Right lobe of liver (tissue), 6 donors: ENCODE results near the gene IL3. TPM values are rescaled to one million over a fixed set of nuclear protein-coding genes. Genes with fewer than 3 reads are reported as not detected.

ENCODE experiments used
- ATAC-seq, 4 donors: fragments of 200-7000 bp; cut with Tn5 transposase; one replicate each; pipeline ENCODE4 v1.9.1; 2020; ENCODE audit warnings: mild to moderate bottlenecking in 4 of 4, moderate library complexity in 4 of 4
- DNase-seq, 3 donors: peaks; one replicate each; pipeline ENCODE4 v3.0.0-alpha.2; 2020
- H3K27ac ChIP-seq, 3 donors: fragments of 200-600 bp; one replicate each; pipeline ENCODE4 v1.8.0; 2022
- H3K27me3 ChIP-seq, 2 donors: fragments of 200-600 bp; one replicate each; pipeline ENCODE4 v1.8.0; 2022
- H3K36me3 ChIP-seq, 4 donors: fragments of 200-600 bp; sonication (generic) in 1 of 4; one replicate each; pipeline versions ENCODE4 v1.5.1 to v1.8.0; 2017 to 2022; ENCODE audit warnings: control low read depth in 1 of 4
- H3K4me1 ChIP-seq, 4 donors: fragments of 200-600 bp; sonication (generic) in 1 of 4; one replicate each; pipeline versions ENCODE4 v1.5.1 to v1.8.0; 2017 to 2022; ENCODE audit warnings: control low read depth in 1 of 4
- H3K4me3 ChIP-seq, 3 donors: fragments of 200-600 bp; one replicate each; pipeline ENCODE4 v1.8.0; 2022
- H3K9me3 ChIP-seq, 4 donors: fragments of 200-600 bp; sonication (generic) in 1 of 4; one replicate each; pipeline versions ENCODE4 v1.5.1 to v1.8.0; 2017 to 2022; ENCODE audit warnings: control low read depth in 1 of 4
- POLR2A ChIP-seq: fragments of 450-650 bp; IDR thresholded peaks from one replicate; pipeline ENCODE4 v1.6.1; 2017; ENCODE audit warnings: antibody characterized with exemption, mild to moderate bottlenecking
- WGBS: methylation state at CpG from one replicate; pipeline ENCODE4 v1.1.6; 2018; ENCODE audit warnings: low coverage, low lambda C conversion rate; ENCODE audit not compliant: insufficient coverage; ENCODE audit errors: missing lambda C conversion rate; 5-methylcytosine and 5-hydroxymethylcytosine counted together
- intact Hi-C, 2 donors: fragments of 100-400 bp; cut with DNase I; formaldehyde crosslinking; loops; one replicate each; pipeline versions ENCODE4 v1.11.2 to v1.14.1; 2022
- total RNA-seq, 6 experiments: library from RNA; depleted of rRNA in 2 of 6; stranded (reverse); fragments of >200 nt in 2 of 6; fragmentation: NEBNext Ultra II Directional in 3 of 6; extraction: Animal tissue kit (Norgen Biotek cat#: 25700) in 3 of 6; gene quantifications; one replicate each; pipeline versions ENCODE4 v1.1.0 to v1.2.4, GENCODE V29; 2016 to 2023
- TF ChIP-seq, protein P1 (sequence below), 4 donors: fragments of 200-600 bp in 3 of 4; fragments of 450-650 bp in 1 of 4; IDR thresholded peaks; one replicate each; pipeline versions ENCODE4 v1.5.1 to v1.8.0; 2016 to 2022; ENCODE audit warnings: antibody characterized with exemption in 4 of 4, mild to moderate bottlenecking in 2 of 4
- donor health status: DM: no; HTN: yes; CAD: no.
- donor health status: DM: no; HTN: no; CAD: no.
- donor health status: DM: no; HTN: no; CAD: no.
- donor health status: DM: no; HTN: yes; CAD: no.
- donor health status: DM: no; HTN: yes; CAD: no.

The IL3 gene
- total RNA-seq, 6 experiments from 2014 or later: not detected

DNA sequence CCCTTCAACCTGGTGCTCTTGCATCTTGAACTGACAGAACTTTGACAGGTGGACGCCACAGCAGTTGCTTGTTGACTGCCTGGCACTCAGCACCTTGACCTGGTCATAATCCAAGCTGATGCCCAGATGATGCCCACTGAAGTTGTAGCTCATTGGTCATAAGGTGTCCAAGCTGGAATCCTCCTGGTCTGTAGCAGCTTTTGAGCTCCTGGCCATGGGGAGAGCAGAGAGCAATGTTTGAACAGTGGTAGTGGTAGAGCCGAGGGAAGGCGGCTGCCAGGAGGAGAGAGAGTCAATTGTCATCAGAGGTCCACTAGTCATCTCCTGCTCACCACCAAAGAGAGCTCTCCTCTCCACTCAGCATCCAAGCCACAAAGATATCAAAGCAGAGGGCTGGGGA lies 36.4 kb downstream of the IL3 start:
- Histone ChIP-seq H3K9me3 (no peaks in the 10 kb centered on the region), H3K27me3 (no peaks in the 10 kb centered on the region), H3K36me3 (no peaks in the 10 kb centered on the region), H3K4me3 (no peak overlapping the region), H3K27ac (no peak overlapping the region), H3K4me1 (no peaks in the 10 kb centered on the region)
- WGBS: no CpG with 5 or more reads among the region's 3 CpGs
- ATAC-seq (no peak), DNase-seq (no peak)
- TF ChIP-seq, protein P1, sequence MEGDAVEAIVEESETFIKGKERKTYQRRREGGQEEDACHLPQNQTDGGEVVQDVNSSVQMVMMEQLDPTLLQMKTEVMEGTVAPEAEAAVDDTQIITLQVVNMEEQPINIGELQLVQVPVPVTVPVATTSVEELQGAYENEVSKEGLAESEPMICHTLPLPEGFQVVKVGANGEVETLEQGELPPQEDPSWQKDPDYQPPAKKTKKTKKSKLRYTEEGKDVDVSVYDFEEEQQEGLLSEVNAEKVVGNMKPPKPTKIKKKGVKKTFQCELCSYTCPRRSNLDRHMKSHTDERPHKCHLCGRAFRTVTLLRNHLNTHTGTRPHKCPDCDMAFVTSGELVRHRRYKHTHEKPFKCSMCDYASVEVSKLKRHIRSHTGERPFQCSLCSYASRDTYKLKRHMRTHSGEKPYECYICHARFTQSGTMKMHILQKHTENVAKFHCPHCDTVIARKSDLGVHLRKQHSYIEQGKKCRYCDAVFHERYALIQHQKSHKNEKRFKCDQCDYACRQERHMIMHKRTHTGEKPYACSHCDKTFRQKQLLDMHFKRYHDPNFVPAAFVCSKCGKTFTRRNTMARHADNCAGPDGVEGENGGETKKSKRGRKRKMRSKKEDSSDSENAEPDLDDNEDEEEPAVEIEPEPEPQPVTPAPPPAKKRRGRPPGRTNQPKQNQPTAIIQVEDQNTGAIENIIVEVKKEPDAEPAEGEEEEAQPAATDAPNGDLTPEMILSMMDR (IDR thresholded peaks at IDR 0.05): no peak
- no peak for TF ChIP-seq POLR2A
- intact Hi-C loops: no loop called here

DNA sequence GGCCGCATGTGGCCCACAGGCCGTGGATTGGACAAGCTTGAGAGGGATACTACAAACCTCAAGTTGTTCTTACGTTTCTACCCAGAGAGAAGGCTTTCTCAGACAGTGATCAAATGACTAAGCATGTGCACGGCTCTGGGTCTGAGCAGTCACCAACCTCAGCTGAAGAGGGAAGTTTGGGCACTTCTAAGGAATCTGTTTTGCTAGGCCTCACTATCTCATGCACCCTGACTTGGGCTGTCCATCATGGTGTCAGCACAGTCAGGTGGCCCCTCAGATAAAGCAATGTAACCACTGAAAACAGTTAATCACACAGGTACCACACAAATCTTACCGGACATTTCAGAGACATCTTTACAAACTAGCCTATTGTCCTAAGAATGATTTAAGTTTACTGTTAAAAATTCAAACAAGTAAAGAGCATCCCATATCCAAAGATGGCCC lies 37.7 kb downstream of the IL3 start:
- Histone ChIP-seq H3K9me3 (no peaks in the 10 kb centered on the region), H3K27me3 (no peaks in the 10 kb centered on the region), H3K27ac (no peak overlapping the region), H3K4me1 (no peaks in the 10 kb centered on the region), H3K4me3 (no peak overlapping the region), H3K36me3 (no peaks in the 10 kb centered on the region)
- DNase-seq: no peak
- intact Hi-C loops: no loop called here
- TF ChIP-seq POLR2A: no peak
- TF ChIP-seq, protein P1 (IDR thresholded peaks at IDR 0.05): no peak
- no peak for ATAC-seq
- 69% methylated on average over 5 of the region's 5 CpGs for WGBS

DNA sequence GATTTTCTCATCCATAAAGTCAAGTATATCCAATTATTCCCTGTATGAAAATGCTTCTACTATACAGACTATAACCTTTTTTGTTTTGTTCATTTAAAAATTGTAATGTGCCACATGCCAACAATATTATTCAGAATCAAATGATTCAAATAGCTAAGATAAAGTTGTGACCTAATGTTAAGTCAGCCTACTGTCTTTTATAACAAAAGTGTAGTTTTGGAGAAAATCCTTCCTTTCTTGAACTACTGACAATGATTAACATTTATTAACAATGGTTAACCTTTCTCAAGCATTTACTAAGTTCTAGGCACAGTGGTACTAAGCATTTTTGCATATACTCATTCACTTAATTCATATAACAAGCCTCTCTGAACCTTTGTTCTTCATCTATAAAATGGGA lies 38.2 kb downstream of the IL3 start:
- DNase-seq (no peak), ATAC-seq (no peak)
- H3K4me1 ChIP-seq: no peaks in the 10 kb centered on the region
- intact Hi-C loops: no loop called here
- no peaks in the 10 kb centered on the region for H3K27me3 ChIP-seq
- no peak for TF ChIP-seq POLR2A
- TF ChIP-seq, protein P1 (IDR thresholded peaks at IDR 0.05): no peak
- no peak overlapping the region for H3K4me3 ChIP-seq
- no peaks in the 10 kb centered on the region for H3K36me3 ChIP-seq
- no peaks in the 10 kb centered on the region for H3K9me3 ChIP-seq
- H3K27ac ChIP-seq: no peak overlapping the region

DNA sequence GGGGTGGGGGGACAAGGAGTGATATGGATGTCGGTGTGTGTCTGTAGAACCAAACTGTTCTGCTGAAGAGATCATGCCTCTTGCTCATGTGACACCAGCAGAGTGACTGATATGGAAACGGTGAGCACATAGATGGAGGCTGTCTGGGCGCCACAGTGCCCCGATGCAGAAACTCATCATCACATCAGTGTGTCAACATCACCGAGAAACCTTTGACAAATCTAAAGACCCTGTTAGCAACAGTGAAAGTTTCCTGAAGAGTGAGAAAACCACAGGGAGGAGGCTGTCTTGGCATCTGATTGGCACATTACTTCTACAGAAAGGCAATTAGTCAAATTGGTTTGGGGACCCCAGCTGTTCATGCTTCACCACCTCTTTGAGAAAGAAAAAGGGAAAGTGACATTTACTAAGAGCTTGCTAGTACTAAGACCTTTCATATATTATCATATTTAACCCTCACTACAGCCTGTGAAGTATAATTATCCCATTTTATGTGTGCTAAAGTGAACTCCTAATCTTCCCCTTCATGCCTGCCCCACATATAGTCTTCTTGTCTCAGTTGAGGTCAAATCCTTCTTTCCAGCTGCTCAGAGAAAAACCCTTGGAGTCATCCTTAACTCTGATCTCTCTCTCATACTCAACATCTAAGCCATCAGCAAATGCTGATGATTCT lies 38.8 kb downstream of the IL3 start:
- DNase-seq: no peak

More for the DNA sequence above, 38.8 kb downstream of the IL3 start:
- H3K9me3 ChIP-seq: no peaks in the 10 kb centered on the region
- H3K36me3 ChIP-seq: no peaks in the 10 kb centered on the region
- intact Hi-C loops: no loop called here
- H3K4me3 ChIP-seq: no peak overlapping the region
- WGBS: 50% methylated on average over 4 of the region's 5 CpGs
- no peak overlapping the region for H3K27ac ChIP-seq
- no peaks in the 10 kb centered on the region for H3K27me3 ChIP-seq
- no peaks in the 10 kb centered on the region for H3K4me1 ChIP-seq
- no peak for ATAC-seq
- no peak for TF ChIP-seq POLR2A
- TF ChIP-seq, protein P1 (IDR thresholded peaks at IDR 0.05): no peak
